HEK293 (cell line): ENCODE measurements around the gene ATAT1.

Experiments
- CTCF ChIA-PET: fragments of 350-600 bp; formaldehyde crosslinking; extraction: SDS; loops from one replicate; lab custom pipeline; 2021; ENCODE audit warnings: antibody characterized with exemption; lab: Yijun Ruan, JAX
- POLR2A ChIA-PET: fragments of 300-600 bp; formaldehyde crosslinking; extraction: SDS; loops from one replicate; lab custom pipeline; 2020; ENCODE audit warnings: antibody characterized with exemption, inconsistent platforms; lab: Yijun Ruan, JAX
- H3K27ac ChIP-seq: fragments of 200-500 bp; sonication (Bioruptor generic); 2 replicates; pipeline ENCODE4 v1.5.1; 2014; ENCODE audit warnings: low read depth, low read length, control low read depth, inconsistent platforms; ENCODE audit errors: extremely low read depth
- H3K36me3 ChIP-seq, 2 experiments: fragments of 200-500 bp in 1 of 2; sonication (Bioruptor generic) in 1 of 2; 1 replicate in 1 of 2; 2 replicates in 1 of 2; pipeline ENCODE4 v1.5.1; 2014 to 2017; ENCODE audit warnings: inconsistent platforms in 2 of 2, low read length in 2 of 2; ENCODE audit not compliant: control insufficient read depth in 2 of 2, insufficient read depth in 1 of 2
- H3K4me1 ChIP-seq: fragments of 200-500 bp; sonication (Bioruptor generic); 2 replicates; pipeline ENCODE4 v1.5.1; 2014; ENCODE audit warnings: mild to moderate bottlenecking, low read length, inconsistent platforms; ENCODE audit not compliant: control insufficient read depth, insufficient read depth
- H3K4me3 ChIP-seq: 2 replicates; pipeline ENCODE4 v1.5.1; 2011; ENCODE audit warnings: low read depth, mild to moderate bottlenecking, control low read depth, low read length, moderate library complexity
- H3K9me3 ChIP-seq: fragments of 200-500 bp; sonication (Bioruptor generic); 2 replicates; pipeline ENCODE4 v1.5.1; 2014; ENCODE audit warnings: low read depth, low read length, inconsistent platforms; ENCODE audit not compliant: control insufficient read depth, insufficient read depth
- ATF2 ChIP-seq: fragments of 450-650 bp; formaldehyde crosslinking; IDR thresholded peaks from 2 replicates; pipeline ENCODE4 v1.5.1; 2016; ENCODE audit warnings: missing biosample characterization, missing genetic modification characterization, low read depth
- GLIS2 ChIP-seq: fragments of 450-650 bp; formaldehyde crosslinking; IDR thresholded peaks from 2 replicates; pipeline ENCODE4 v1.5.1; 2016; ENCODE audit warnings: missing biosample characterization, missing genetic modification characterization
- HIC1 ChIP-seq: fragments of 450-650 bp; formaldehyde crosslinking; IDR thresholded peaks from 2 replicates; pipeline ENCODE4 v1.5.1; 2016; ENCODE audit warnings: missing biosample characterization, missing genetic modification characterization
- KLF16 ChIP-seq: fragments of 450-650 bp; formaldehyde crosslinking; IDR thresholded peaks from 2 replicates; pipeline ENCODE4 v1.5.1; 2017; ENCODE audit warnings: missing biosample characterization, missing genetic modification characterization
- OVOL3 ChIP-seq: fragments of 450-650 bp; formaldehyde crosslinking; IDR thresholded peaks from 2 replicates; pipeline ENCODE4 v1.5.1; 2016; ENCODE audit warnings: missing biosample characterization, missing genetic modification characterization
- ZBTB21 ChIP-seq: fragments of 450-650 bp; formaldehyde crosslinking; IDR thresholded peaks from 2 replicates; pipeline ENCODE4 v1.5.1; 2017; ENCODE audit warnings: missing biosample characterization, missing genetic modification characterization
- ZBTB49 ChIP-seq: fragments of 450-650 bp; formaldehyde crosslinking; IDR thresholded peaks from 2 replicates; pipeline ENCODE4 v1.5.1; 2016; ENCODE audit warnings: missing biosample characterization, missing genetic modification characterization, low read depth
- ZFP37 ChIP-seq: fragments of 450-650 bp; formaldehyde crosslinking; IDR thresholded peaks from 2 replicates; pipeline ENCODE4 v1.5.1; 2016; ENCODE audit warnings: missing biosample characterization, missing genetic modification characterization
- ZFP69B ChIP-seq: fragments of 450-650 bp; formaldehyde crosslinking; IDR thresholded peaks from 2 replicates; pipeline ENCODE4 v1.5.1; 2016; ENCODE audit warnings: missing biosample characterization, missing genetic modification characterization
- ZNF148 ChIP-seq: fragments of 450-650 bp; formaldehyde crosslinking; IDR thresholded peaks from 2 replicates; pipeline ENCODE4 v1.5.0; 2017; ENCODE audit warnings: missing biosample characterization, missing genetic modification characterization, borderline replicate concordance
- ZNF169 ChIP-seq: fragments of 450-650 bp; formaldehyde crosslinking; IDR thresholded peaks from 2 replicates; pipeline ENCODE4 v1.5.1; 2016; ENCODE audit warnings: missing biosample characterization, missing genetic modification characterization
- ZNF202 ChIP-seq: fragments of 450-650 bp; formaldehyde crosslinking; IDR thresholded peaks from 2 replicates; pipeline ENCODE4 v1.5.1; 2016; ENCODE audit warnings: missing biosample characterization, missing genetic modification characterization, borderline replicate concordance
- ZNF350 ChIP-seq: fragments of 450-650 bp; formaldehyde crosslinking; IDR thresholded peaks from 2 replicates; pipeline ENCODE4 v1.5.0; 2017; ENCODE audit warnings: missing biosample characterization, mild to moderate bottlenecking, missing genetic modification characterization
- ZNF558 ChIP-seq: fragments of 450-650 bp; formaldehyde crosslinking; IDR thresholded peaks from 2 replicates; pipeline ENCODE4 v1.5.1; 2016; ENCODE audit warnings: missing biosample characterization, missing genetic modification characterization
- ZNF585B ChIP-seq: fragments of 450-650 bp; formaldehyde crosslinking; IDR thresholded peaks from 2 replicates; pipeline ENCODE4 v1.5.1; 2016; ENCODE audit warnings: missing biosample characterization, missing genetic modification characterization
- ZNF843 ChIP-seq: fragments of 450-650 bp; formaldehyde crosslinking; IDR thresholded peaks from 2 replicates; pipeline ENCODE4 v1.5.1; 2016; ENCODE audit warnings: missing biosample characterization, missing genetic modification characterization
- TF ChIP-seq, protein P1 (sequence below): fragments of 450-650 bp; formaldehyde crosslinking; IDR thresholded peaks from 2 replicates; pipeline ENCODE4 v1.5.1; 2017; ENCODE audit warnings: missing biosample characterization, missing genetic modification characterization

Gene ATAT1

DNA sequence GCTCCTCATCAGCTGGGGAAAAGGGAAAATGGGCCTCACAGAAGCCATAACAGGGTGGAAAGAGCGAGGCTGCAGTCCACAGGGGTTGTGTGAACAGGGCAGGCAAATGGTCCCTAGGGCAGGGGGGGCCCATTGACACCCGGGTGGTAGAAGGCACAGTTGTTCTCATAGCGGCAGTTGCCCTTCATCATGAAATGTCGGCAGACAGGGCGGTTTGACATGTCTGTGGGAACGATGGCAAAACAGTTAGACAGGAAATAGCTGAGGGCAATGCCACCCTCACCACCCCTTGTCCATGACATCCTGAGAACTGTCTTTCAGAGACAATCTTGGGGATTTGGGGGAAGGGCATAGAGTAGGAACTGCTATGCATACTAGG lies 25.2 kb upstream of the ATAT1 start (continued):
- TF ChIP-seq, protein P1, sequence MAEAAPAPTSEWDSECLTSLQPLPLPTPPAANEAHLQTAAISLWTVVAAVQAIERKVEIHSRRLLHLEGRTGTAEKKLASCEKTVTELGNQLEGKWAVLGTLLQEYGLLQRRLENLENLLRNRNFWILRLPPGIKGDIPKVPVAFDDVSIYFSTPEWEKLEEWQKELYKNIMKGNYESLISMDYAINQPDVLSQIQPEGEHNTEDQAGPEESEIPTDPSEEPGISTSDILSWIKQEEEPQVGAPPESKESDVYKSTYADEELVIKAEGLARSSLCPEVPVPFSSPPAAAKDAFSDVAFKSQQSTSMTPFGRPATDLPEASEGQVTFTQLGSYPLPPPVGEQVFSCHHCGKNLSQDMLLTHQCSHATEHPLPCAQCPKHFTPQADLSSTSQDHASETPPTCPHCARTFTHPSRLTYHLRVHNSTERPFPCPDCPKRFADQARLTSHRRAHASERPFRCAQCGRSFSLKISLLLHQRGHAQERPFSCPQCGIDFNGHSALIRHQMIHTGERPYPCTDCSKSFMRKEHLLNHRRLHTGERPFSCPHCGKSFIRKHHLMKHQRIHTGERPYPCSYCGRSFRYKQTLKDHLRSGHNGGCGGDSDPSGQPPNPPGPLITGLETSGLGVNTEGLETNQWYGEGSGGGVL: no peak
- TF ChIP-seq HIC1 (tag by site-specific recombination) (0 out of 2 replicates have a peak, but pooled peaks have one; percentile 28), ZNF202 (tag by site-specific recombination) (no peak), ZBTB21 (tag by site-specific recombination) (no peak), ZFP69B (tag by site-specific recombination) (no peak)

DNA sequence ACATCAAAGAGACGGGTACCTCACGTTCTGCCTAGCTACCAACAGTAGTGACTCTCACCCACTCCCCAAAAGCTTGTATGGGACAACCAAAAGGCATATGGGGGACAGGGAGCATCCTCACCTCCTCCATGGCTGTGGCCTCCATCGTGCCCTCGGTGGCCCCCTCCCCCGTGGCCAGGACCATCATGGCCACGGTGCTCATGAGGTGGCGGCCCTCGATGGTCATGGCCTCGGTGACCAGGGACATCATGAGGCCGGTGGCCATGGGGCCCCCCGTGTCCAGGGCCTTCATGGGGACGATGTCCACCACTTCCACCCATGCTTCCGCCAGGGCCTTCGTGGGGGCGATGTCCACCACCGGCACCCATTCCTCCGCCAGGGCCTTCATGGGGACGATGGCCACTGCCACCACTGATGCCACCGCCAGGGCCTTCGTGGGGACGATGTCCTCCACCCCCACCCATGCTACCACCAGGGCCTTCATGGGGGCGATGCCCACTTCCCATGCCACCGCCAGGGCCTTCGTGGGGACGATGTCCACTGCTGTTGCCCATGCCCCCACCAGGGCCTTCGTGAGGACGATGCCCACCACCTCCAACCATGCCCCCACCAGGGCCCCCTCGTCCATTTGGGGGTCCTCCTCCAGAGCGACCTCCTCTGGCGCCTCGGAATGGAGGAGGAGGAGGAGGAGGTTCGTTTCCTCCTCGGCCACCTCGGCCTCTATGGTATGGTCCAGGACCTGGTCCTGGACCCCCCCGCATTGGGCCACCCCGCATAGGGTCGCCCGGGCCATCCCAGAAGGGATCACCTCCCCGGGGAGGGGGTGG lies 24.6 kb upstream of the ATAT1 start:
- TF ChIP-seq HIC1 (tag by site-specific recombination): peak; percentile 62
- TF ChIP-seq ZFP37 (tag by site-specific recombination): 0 out of 2 replicates have a peak, but pooled peaks have one; percentile 2
- peak; percentile 77 for TF ChIP-seq GLIS2 (tag by site-specific recombination)
- TF ChIP-seq ZNF585B (tag by site-specific recombination): no peak
- TF ChIP-seq ATF2 (tag by site-specific recombination): no peak
- TF ChIP-seq, all 188 proteins: peak for 3
- Histone ChIP-seq H3K27ac (no peak overlapping the region; the same call in 1 of the 2 replicates), H3K36me3 (peaks cover 56 to 73% of the 10 kb centered on the region in 2 experiments), H3K4me3 (no peak overlapping the region), H3K4me1 (no peaks in the 10 kb centered on the region), H3K9me3 (no peaks in the 10 kb centered on the region)
- ChIA-PET POLR2A (interaction anchor here (0.7 to 14.9 kb wide), 3 partner anchors 9 to 50 kb away, joined by 3 to 197 read pairs (median 25); no protein-coding TSS in a partner anchor), CTCF (interaction anchor here (1.4 kb wide), 1 partner anchor 119 kb away, joined by 5 read pairs; no protein-coding TSS in a partner anchor)

GRCh38 chr6:30603961-30604360 lies 22.7 kb upstream of the ATAT1 start:
- no peaks in the 10 kb centered on the region for H3K4me1 ChIP-seq
- peaks cover 74 to 92% of the 10 kb centered on the region in 2 experiments for H3K36me3 ChIP-seq
- H3K27ac ChIP-seq: 0 out of 2 replicates have a peak overlapping the region, but pooled peaks have one; percentile 20
- no peaks in the 10 kb centered on the region for H3K9me3 ChIP-seq
- ChIA-PET CTCF (interaction anchor here (0.6 to 1.9 kb wide), 4 partner anchors 8 to 208 kb away, joined by 3 to 4 read pairs (median 4); no protein-coding TSS in a partner anchor), POLR2A (interaction anchor here (1.0 to 14.9 kb wide), 3 partner anchors 10 to 127 kb away, joined by 3 to 197 read pairs (median 5); no protein-coding TSS in a partner anchor)
- no peak overlapping the region for H3K4me3 ChIP-seq
- TF ChIP-seq ZFP69B (tag by site-specific recombination) (no peak), ZNF350 (tag by site-specific recombination) (no peak), KLF16 (tag by site-specific recombination) (no peak), ZNF169 (tag by site-specific recombination) (no peak), ZBTB49 (tag by site-specific recombination) (no peak), ZNF148 (no peak), OVOL3 (no peak), ZNF843 (tag by site-specific recombination) (no peak), ZNF558 (no peak)
